Glutamatergic neuron (in vitro differentiated cells): ENCODE results near the gene PNRC1. TPM values are rescaled to one million over a fixed set of nuclear protein-coding genes. Genes with fewer than 3 reads are reported as not detected.
"Not testable (repeated sequence)": the region's sequence is repeated elsewhere in the genome, so short reads cannot be mapped to it uniquely, and the experiment has no call there.

Experiments used
- DNase-seq: peaks from one replicate; pipeline ENCODE4 v3.0.0; 2022
- H3K27ac Mint-ChIP-seq: one replicate; pipeline ENCODE4 v1.8.0; 2020; ENCODE audit warnings: mild to moderate bottlenecking, mixed read lengths, inconsistent platforms; ENCODE audit not compliant: unreplicated experiment
- H3K27me3 Mint-ChIP-seq: one replicate; pipeline ENCODE4 v1.8.0; 2020; ENCODE audit warnings: mild to moderate bottlenecking, moderate library complexity, mixed read lengths, inconsistent platforms; ENCODE audit not compliant: unreplicated experiment
- H3K36me3 Mint-ChIP-seq: one replicate; pipeline ENCODE4 v1.8.0; 2020; ENCODE audit warnings: mild to moderate bottlenecking, mixed read lengths, inconsistent platforms; ENCODE audit not compliant: unreplicated experiment
- H3K4me1 Mint-ChIP-seq: one replicate; pipeline ENCODE4 v1.8.0; 2020; ENCODE audit warnings: mild to moderate bottlenecking, low read depth, mixed read lengths, inconsistent platforms; ENCODE audit not compliant: unreplicated experiment
- H3K4me3 Mint-ChIP-seq: one replicate; pipeline ENCODE4 v1.8.0; 2020; ENCODE audit warnings: mild to moderate bottlenecking, mixed read lengths, inconsistent platforms; ENCODE audit not compliant: unreplicated experiment
- H3K9me3 Mint-ChIP-seq: one replicate; pipeline ENCODE4 v1.8.0; 2020; ENCODE audit warnings: mild to moderate bottlenecking, moderate library complexity, mixed read lengths, inconsistent platforms; ENCODE audit not compliant: unreplicated experiment
- total RNA-seq: library from RNA; stranded (reverse); fragmentation: NEBNext Ultra II Directional; extraction: Animal tissue kit (Norgen Biotek cat#: 25700); gene quantifications from one replicate; pipeline ENCODE4 v1.2.1, GENCODE V29; 2021; ENCODE audit not compliant: unreplicated experiment
- TF ChIP-seq, protein P1 (sequence below): fragments of 200-600 bp; sonication (generic); IDR thresholded peaks from one replicate; pipeline ENCODE4 v1.5.0; 2021; ENCODE audit not compliant: partially characterized antibody, unreplicated experiment

Gene PNRC1
- total RNA-seq, 1 donor from 2014 or later, result 91.4 TPM

DNA sequence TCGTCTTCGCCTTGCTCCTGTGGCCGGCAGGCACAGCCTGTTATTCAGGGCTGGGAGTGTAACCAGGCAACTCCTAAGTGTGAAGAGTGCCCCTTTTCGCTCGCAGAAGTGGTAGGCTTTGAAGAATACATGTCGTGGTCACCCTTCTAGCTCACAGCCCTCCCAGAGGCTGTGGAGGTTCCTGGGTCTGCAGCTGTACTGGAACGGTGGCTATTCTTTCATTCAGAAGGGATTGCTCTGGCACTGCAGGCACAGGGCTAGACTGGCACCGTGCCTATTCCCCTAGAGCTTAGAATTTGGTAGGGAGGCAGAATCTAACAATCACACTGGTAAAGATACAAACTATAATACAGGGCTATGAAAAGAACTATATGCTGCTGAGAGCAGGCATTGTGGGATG, 38.4 kb downstream of the PNRC1 start:
- H3K4me3 Mint-ChIP-seq, result peak overlapping the region; percentile 79
- H3K9me3 Mint-ChIP-seq, result peaks cover 2% of the 10 kb centered on the region
- TF ChIP-seq, protein P1, sequence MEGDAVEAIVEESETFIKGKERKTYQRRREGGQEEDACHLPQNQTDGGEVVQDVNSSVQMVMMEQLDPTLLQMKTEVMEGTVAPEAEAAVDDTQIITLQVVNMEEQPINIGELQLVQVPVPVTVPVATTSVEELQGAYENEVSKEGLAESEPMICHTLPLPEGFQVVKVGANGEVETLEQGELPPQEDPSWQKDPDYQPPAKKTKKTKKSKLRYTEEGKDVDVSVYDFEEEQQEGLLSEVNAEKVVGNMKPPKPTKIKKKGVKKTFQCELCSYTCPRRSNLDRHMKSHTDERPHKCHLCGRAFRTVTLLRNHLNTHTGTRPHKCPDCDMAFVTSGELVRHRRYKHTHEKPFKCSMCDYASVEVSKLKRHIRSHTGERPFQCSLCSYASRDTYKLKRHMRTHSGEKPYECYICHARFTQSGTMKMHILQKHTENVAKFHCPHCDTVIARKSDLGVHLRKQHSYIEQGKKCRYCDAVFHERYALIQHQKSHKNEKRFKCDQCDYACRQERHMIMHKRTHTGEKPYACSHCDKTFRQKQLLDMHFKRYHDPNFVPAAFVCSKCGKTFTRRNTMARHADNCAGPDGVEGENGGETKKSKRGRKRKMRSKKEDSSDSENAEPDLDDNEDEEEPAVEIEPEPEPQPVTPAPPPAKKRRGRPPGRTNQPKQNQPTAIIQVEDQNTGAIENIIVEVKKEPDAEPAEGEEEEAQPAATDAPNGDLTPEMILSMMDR, result no peak
- H3K27ac Mint-ChIP-seq, result no peak overlapping the region
- no peak for DNase-seq
- peaks cover 9% of the 10 kb centered on the region for H3K27me3 Mint-ChIP-seq
- H3K36me3 Mint-ChIP-seq, result no peaks in the 10 kb centered on the region
- peaks cover 6% of the 10 kb centered on the region for H3K4me1 Mint-ChIP-seq

DNA sequence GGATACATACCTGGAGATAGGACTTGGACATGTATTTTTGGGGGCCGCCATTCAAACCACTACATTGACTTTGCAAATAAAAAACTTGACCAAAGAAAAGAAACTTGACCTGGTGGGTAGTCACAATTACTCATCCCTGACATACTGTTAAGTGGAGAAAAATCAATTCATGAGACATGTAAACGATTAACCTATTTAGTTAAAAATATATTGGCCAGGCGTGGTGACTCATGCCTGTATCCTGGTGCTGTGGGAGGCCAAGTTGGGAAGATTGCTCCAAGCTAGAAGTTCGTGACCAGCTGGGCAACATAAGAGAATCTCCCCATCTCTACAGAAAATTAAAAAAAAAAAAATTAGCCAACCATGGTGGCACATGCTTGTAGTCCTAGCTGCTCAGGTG, 39.8 kb downstream of the PNRC1 start:
- H3K27ac Mint-ChIP-seq, result no peak overlapping the region
- peaks cover 6% of the 10 kb centered on the region for H3K4me1 Mint-ChIP-seq
- H3K4me3 Mint-ChIP-seq, result no peak overlapping the region
- TF ChIP-seq, protein P1, result no peak
- H3K36me3 Mint-ChIP-seq, result no peaks in the 10 kb centered on the region
- DNase-seq, result no peak
- peaks cover 9% of the 10 kb centered on the region for H3K27me3 Mint-ChIP-seq
- peaks cover 2% of the 10 kb centered on the region for H3K9me3 Mint-ChIP-seq

DNA sequence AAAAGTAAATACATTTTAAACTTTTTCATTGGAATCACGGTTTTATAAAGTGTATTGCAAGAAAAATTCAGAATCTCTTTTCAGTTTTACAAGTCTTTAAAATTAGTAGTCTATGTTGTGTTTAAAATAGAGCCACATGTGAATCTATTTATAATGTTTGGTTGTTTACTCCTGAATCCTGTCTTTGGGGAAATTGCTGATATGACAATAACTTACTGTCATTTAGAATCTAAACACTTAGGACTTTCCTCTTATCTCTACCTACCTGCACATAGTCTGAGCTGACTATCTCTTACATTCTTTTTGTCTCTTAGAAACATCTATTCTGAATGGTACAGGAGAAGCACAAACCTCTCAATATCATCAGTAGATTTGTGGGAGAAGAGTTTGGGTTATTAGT, 41.4 kb downstream of the PNRC1 start:
- Mint-ChIP-seq H3K27me3 (peaks cover 9% of the 10 kb centered on the region), H3K9me3 (peaks cover 2% of the 10 kb centered on the region), H3K27ac (no peak overlapping the region), H3K4me1 (peaks cover 3% of the 10 kb centered on the region), H3K4me3 (no peak overlapping the region), H3K36me3 (no peaks in the 10 kb centered on the region)
- TF ChIP-seq, protein P1, result no peak
- no peak for DNase-seq

DNA sequence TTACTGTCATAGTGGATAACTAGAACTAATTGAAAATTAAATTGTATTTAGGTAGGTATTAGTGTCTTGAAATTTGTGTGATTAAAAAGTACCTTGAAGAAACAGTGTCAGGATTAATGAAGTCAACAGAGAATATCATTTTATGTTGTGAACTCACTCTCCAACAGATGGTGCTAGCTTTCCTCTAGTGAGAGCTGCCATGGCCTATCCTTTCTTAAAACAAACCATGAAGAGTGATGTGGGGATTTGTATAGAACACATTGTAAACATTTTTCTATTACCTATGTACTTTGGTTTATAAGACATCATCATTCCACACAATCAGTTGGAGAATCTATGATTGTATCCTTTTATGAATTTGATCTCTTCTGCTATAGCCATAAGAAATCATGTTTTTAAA, 42.1 kb downstream of the PNRC1 start:
- Mint-ChIP-seq H3K4me3 (no peak overlapping the region), H3K27ac (no peak overlapping the region), H3K36me3 (no peaks in the 10 kb centered on the region), H3K27me3 (peaks cover 8% of the 10 kb centered on the region), H3K9me3 (no peaks in the 10 kb centered on the region), H3K4me1 (no peaks in the 10 kb centered on the region)
- TF ChIP-seq, protein P1, result no peak
- DNase-seq, result no peak

DNA sequence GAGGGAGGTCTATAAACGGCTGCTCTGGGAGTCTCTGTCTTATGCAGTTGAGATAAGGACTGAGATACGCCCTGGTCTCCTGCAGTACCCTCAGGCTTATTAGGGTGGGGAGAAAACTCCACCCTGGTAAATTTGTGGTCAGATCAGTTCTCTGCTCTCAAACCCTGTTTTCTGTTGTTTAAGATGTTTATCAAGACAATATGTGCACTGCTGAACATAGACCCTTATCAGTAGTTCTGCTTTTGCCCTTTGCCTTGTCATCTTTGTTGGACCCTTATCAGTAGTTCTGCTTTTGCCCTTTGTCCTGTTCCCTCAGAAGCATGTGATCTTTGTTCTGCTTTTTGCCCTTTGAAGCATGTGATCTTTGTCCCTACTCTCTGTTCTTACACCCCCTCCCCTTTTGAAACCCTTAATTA, 47.7 kb downstream of the PNRC1 start:
- not testable (repeated sequence) for H3K4me3 Mint-ChIP-seq, H3K4me1 Mint-ChIP-seq, H3K36me3 Mint-ChIP-seq, DNase-seq, H3K27ac Mint-ChIP-seq, H3K27me3 Mint-ChIP-seq, H3K9me3 Mint-ChIP-seq

DNA sequence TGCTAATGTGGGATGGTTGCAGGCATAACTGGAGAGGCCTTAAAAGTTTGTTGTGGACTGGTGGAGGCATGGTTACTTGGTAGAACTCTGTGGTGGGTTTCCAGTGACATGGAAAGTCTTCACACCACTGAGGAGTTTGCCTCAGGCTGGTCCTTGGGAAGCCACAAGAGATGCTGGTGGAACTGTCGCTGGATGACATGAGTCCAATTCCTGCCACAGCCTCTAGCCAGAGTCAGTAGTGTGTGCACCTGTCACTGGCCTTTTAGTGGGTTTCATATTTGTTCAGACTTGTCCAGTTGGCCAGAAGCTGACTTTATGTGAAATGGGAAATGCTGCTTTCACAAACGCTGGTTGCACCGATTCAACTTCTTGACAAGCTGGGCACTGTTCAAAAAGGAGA, 51.0 kb downstream of the PNRC1 start:
- no peaks in the 10 kb centered on the region for H3K27me3 Mint-ChIP-seq
- no peak overlapping the region for H3K27ac Mint-ChIP-seq
- no peaks in the 10 kb centered on the region for H3K4me1 Mint-ChIP-seq
- peaks cover 1% of the 10 kb centered on the region for H3K9me3 Mint-ChIP-seq
- DNase-seq, result no peak
- H3K36me3 Mint-ChIP-seq, result peaks cover 10% of the 10 kb centered on the region
- H3K4me3 Mint-ChIP-seq, result no peak overlapping the region
- TF ChIP-seq, protein P1, result no peak
